GM19351 (cell line): Measurements from ENCODE around the gene PPP1R7.

Source experiments
- ATAC-seq: cut with Tn5 transposase; IDR thresholded peaks from one replicate; pipeline ENCODE4 v1.9.1; 2021; ENCODE audit warnings: mild to moderate bottlenecking, moderate library complexity; ENCODE audit not compliant: unreplicated experiment

PPP1R7 gene

DNA sequence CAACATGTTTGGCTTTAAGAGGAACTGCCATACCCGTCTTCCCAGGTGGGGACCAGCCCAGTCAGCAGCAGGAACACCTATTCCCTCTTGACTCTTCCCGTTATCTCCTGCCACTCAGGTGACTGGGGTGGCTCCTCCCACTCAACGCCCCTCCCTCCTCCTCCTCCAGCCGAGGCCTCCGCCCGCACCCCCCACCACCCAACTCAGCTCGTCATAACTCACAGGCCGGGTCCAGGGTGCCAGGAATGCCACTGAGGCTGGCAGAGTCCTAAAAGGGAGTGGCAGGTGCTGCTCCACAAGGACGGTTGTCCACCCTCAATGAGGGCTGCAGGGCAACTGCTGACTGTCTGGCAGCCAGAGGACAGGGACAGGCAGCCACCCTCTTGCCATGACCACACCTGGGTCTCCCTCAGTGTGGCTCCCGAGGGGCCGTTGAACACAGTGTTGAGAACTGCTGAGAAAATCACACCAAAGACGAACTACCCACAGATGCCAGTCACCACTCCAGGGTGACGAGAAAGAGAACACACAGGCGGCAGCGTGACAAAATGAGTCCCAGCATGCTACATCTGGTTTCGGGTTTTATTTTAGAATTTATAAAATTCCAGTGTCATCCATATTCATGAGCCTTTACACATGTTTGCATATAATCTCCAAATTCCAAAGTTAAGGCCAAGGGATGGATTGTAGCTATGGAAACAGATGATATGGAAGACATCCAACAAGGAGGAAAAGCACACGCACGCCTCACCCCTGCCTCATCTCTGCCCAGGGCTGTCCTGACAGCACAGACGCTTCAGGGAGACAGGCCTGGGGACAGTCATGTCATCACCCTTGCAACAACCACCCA lies 76.7 kb downstream of the PPP1R7 start:
- ATAC-seq, result no peak

DNA sequence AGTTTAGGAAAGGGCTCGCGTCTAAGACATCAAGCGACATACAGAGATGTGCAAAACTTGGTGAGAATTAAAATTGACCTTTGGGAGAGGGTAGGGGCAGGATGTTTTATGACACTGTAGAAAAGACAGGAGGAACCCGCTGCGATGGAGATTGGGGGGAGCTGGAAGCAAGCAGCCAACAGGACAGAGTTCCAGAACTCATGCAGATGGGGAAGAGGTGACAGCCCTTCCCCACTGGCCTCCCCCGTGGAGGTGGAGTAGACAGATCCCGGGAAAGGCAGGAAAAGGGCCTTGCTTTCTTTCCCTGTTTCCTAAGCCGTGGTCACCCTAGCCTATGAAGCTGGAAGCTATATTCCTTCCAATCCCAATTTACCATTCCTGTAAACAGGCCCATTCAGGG lies 77.3 kb downstream of the PPP1R7 start:
- no peak for ATAC-seq

DNA sequence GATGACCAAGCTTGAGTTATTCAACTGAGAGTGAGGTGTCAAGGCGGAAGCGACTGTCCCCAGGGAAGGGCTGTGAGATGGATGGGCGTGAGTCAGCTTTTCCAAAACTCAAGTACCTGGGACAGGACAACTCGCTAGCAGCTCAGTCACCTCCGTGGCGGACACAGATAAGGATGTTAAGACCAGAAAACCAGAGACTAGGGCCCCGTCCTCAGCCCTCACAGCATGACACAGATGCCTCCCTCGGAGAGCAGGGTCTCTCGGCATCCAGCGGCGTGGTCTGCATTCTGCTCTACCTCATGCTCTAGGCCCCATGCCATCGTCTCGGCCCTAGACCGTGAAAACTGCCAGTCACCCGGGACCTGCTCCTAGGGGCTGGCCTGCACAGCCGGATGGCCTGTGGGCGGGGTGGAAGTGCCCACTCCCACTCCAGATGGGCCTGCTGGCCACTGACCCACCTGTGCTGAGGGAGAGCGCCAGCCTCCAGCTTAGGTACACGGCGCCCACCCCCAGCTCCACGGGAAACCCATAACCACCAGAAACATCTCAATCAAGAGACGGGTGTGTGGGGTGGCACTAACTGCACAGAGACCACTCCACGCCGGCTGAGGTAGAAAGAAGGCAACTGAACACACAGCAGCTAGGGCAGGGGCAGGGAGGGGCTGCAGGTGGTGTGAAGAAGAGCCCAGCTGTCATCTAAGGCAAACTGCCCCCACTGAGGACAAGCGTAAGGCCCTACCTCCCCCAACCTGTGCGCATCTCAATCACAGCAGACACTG lies 78.0 kb downstream of the PPP1R7 start:
- ATAC-seq, result no peak

DNA sequence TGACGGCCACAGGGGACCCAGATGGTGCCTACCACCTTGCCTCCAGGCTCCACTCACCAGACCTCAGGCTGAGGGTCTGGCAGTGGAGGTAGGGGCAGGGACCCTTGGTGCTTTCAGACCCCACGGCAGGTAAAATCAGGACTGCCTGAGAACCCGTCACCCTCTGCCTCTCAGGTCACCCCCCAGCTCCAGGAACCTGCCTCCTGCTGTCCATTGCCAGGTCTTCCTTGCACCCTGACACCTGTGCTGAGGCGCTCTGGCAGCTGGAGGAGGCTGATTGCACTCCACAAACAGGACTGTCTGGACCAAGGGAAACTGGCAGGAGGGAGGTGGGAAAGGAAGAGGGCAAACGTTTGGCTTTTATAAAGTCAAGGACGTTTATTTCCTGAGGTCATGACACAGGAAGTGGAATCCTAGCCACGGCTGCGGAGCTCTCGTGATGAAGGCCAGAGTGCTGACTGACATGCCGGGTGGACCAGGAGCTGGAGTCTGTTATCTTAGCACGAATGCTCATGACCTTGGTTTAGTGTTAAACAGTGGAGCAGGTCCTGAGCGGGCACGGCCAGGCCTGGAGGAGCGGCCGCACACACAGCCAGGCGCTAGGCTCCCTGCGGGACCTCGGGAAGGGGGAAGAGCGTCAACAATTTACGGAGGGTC lies 78.7 kb downstream of the PPP1R7 start:
- no peak for ATAC-seq

DNA sequence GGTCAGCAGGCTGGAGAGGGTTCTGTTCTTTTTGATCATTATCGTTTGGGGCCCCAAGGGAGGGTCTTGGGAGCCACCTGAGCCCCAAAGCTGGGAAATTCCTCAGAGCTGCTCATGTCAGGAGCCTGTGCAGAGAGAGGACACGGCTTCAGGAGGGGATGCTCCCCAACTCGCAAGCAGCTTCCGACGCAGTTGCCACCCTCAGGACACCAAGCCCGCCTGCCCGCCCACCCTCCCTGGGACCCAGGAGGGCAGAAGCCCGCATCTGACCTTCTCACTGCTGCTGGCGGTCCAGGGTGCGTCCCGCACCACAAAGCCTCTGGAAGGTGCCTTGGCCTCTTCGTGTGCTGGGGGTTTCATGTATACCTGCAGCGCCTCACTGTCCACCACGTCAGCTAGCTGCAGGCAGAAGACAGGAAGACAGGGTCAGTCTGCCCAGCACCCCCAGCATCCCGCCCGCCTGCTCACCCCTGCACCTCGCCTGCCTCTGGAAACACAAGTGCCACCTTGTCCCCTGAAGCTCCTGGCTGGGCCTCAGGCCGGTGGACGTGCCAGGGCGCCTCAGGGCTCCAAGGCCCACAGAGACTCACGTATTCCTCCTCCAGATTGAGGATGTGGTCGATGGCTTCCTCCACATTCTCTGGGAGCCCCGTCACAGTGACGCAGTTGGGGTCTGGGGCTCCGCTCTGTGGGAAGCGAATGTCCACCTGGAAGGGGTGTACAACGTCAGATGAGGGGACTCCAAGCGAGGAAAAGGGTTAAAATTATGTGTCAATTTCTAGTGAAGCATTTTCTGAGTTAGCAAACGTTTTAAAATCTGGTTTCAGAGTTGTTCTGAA lies 79.5 kb downstream of the PPP1R7 start:
- ATAC-seq, result no peak

DNA sequence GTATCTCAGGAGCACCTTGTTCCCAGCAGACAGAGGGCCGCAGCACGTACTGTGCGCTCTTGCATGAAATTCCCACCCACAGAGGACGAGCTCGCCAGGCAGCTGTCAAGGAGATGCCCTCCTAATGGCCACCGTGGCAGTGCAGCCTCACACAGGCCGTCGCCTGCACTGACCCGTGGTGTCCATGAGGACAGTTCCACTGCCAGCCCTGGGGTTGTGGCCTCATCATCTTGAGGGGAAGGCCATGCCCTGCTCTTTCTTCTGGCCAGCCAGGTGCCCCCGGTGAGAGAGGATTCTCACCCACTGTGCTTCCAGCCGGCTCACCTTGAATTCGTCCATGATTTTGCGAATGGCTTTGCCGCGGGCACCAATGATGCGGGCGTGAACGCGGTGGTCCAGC lies 80.2 kb downstream of the PPP1R7 start:
- ATAC-seq, result no peak

DNA sequence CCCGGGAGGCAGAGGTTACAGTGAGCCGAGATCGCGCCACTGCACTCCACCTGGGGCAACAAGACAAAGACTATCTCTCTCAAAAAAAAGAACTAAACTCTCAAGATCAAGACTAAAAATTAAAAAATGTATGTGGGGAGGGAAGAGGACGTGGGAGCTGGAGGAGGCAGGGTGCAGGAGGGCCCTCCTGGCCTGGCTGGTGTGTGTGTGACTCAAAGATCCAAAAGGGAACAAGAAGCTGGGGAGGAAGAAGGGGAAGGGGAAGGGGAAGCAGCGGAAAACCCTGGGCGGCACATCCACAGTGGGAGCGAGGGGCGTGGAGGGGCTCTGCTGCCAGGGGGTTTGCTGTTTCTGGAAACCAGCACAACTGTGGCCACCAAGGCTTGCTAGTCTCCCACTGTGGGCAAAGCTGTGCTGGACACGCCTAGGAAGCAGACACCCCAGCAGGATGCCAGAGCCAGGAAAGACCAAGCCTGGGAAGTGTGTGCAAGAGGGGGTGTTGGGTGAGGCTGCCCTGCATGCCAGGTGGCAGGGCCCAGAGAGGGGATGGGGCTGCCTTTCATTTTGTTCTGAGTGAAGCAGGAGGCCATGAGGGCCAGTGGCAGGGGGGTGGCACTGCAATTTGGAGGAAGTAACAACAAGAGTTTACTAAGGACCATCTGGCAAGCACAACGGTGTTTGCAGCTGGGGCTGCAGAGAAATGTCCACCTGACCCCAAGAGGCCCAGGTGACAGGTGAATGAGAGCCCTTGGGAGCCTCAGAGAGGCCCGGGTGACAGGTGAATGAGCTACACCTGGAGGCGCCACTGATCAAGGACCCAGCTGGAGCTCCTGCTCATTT lies 82.7 kb downstream of the PPP1R7 start:
- ATAC-seq, result no peak
